GM18508 (cell line): ENCODE measurements around the gene STAT5B.

Experiments
- ATAC-seq: cut with Tn5 transposase; IDR thresholded peaks from one replicate; pipeline ENCODE4 v1.9.1; 2021; ENCODE audit warnings: moderate number of reproducible peaks; ENCODE audit not compliant: insufficient read depth, unreplicated experiment

The STAT5B gene

GRCh38 chr17:42159796-42160530 lies 116.2 kb downstream of the STAT5B start:
- ATAC-seq: no peak

- ATAC-seq: no peak
Measured at GRCh38 chr17:42155614-42156045, 120.6 kb downstream of the STAT5B start.

GRCh38 chr17:42153919-42154742 lies 122.1 kb downstream of the STAT5B start:
- ATAC-seq: no peak
